HG03378 (cell line): Measurements from ENCODE around the gene AMBRA1.

Experiments
- ATAC-seq: cut with Tn5 transposase; IDR thresholded peaks from one replicate; pipeline ENCODE4 v1.9.1; 2021; ENCODE audit warnings: mild to moderate bottlenecking, moderate library complexity; ENCODE audit not compliant: unreplicated experiment

The AMBRA1 gene

GRCh38 chr11:46450846-46451477, 142.9 kb downstream of the AMBRA1 start:
- ATAC-seq: no peak

- ATAC-seq: no peak
These were observed 146.3 kb downstream of the AMBRA1 start for GRCh38 chr11:46447544-46447943.

- no peak for ATAC-seq
These were observed 147.7 kb downstream of the AMBRA1 start for GRCh38 chr11:46445920-46446771.

- no peak for ATAC-seq
These were observed 148.5 kb downstream of the AMBRA1 start for GRCh38 chr11:46445192-46445919.

GRCh38 chr11:46444305-46444704, 149.5 kb downstream of the AMBRA1 start:
- ATAC-seq: no peak

DNA sequence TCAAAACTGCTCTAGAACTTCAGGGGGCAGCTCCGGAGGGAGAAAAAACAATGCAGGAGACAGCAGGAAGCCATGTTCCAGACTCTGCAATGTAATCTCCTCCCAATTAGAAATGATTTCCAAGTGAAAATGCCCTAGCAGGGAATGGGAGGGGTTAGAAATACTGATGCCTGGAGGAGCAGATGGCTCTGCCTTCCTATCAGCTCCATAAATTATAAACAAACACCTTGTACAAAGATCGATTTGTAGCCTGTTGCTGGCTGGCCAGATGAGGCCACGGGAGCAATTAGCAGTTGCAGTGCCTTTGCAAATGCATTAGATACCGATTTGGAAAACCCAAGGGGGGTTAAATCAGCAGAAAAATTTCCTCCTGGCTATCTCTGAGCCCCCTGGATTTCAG, 155.6 kb downstream of the AMBRA1 start:
- no peak for ATAC-seq

DNA sequence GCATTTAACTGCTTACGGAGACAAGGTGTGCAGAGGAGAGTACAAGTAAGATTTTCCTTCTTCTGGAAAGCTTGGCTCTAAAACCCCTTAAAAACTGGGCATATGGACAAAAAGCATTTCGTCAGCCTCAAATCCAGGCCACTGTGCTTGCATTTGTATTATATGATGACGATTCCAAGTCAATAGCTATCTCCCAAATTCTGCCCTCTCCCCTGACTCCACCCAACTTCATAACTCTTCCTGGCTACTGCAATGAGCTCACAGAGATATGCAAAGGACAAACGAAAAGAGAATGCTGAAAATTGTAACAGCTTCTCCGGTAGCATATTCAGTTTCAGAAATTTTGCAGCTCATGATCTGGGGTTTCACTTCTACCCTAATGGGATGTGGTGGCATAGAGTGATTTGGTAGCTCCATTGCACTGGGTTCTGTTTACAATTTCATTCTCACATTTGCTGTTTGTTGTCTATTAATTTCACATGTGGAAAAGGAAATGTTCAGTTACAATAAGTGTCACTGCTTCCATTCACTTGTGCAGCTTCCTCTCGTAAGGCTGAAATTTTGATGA, 156.6 kb downstream of the AMBRA1 start:
- no peak for ATAC-seq

DNA sequence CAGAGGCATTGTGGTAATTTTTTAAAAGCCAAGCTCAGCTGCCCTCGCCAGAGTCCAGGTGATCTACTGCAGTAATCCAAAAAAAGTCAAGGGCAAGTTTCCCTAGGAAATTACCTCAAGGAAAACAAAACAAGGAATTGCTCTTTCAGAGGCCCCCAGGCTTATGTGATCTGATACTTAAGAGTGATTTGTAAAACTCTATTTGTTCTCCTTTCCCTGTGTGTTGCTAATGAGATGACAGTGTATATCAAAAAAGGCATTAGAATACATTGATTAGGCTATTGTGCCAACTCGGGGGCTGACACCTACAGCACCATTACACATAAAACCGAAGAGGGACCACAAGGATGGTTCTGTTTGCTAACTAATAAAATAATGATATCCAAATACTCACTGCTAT, 157.7 kb downstream of the AMBRA1 start:
- no peak for ATAC-seq

DNA sequence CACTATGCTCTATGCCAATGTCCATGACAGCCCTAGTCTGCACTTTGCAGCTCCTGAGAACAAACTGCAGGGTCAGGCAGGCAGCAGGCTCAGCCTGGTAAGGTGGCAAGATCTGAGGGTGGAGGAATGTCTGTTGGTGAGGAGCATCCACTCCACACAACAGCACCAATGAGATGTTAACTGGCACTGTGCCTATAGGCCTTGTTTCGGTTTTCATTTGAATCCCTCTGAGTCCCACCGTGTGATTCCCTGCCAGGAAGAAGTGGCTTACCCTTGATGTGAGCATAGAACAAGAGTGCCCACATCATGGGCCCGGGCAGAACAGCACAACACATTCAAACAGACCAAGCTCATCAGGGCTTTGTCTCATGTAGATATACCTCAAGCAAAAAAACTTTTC, 158.1 kb downstream of the AMBRA1 start:
- no peak for ATAC-seq

GRCh38 chr11:46431211-46431610, 162.6 kb downstream of the AMBRA1 start:
- ATAC-seq: no peak

DNA sequence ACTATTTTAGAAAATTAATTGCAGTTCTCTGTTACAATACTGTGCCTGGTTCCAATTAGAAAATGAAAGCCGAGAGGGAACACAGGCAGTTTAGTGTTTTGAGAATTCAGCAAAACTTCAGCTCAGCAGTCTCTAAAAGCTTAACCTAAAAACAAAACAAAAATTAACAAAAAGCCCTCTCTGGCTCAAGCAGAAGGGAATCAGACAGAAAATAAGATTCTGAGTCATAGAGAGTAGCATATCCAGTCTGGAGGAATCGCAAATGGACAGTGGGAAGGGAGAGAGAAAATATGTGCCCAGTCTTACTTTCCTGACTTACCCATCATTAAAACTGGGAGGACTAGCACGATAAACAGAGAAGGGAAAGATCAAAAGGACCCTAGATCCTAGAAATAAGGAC, 164.1 kb downstream of the AMBRA1 start:
- no peak for ATAC-seq

DNA sequence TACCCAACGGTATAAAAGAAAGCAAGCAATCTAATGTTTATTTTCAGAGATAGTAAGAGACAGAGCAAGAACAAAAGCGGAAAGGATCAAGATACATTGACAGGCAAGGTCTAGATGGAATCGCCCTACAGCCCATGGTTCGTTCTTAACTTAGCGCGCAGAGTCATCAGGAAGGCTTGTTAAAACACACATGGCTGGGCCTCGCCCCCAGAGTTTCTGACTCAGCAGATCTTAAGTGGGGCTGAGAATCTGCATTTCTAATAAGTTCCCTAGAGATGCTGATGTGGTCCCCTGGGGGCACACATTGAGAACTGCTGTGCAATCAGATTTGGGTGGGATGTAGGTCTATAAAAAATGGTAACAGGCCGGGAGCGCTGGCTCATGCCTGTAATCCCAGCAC, 166.5 kb downstream of the AMBRA1 start:
- no peak for ATAC-seq

DNA sequence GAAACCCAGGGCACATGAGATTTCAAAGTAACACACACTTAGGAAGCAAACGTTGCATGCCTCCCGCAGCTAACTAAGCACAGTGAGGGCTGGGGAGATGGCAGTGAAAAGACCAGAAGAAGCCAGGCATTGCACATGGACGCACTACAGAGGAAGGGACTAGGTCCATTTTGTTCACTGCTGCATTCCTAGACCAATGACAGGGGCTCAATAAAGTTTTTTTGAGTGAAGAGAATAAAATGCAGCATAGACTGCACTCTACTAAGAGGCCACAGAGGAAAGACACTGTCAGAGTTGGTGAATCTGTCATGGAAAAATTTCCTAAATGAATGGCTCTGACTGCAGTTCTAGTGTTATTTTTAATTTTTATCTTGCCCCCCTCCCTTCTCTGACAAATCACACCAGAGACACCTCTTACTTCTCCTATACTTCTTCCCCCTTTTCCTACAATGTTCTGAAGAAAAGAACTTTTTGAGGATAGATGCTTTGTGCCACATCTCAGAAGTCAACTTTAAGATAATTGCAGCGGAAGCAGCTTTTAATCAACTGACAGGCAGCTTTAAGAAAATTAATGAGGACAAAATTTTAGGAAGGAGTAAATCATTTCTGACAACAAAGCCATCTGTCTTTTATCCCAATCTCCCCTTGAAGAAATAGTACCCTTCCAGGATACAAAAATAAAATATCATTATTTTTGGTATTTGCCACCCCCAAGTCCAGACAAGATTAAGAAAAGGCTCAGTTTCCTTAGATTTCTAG, 167.4 kb downstream of the AMBRA1 start:
- ATAC-seq: no peak

- ATAC-seq: no peak
These were observed 171.2 kb downstream of the AMBRA1 start for GRCh38 chr11:46422588-46422987.

GRCh38 chr11:46421257-46421880, 172.5 kb downstream of the AMBRA1 start:
- ATAC-seq: no peak

DNA sequence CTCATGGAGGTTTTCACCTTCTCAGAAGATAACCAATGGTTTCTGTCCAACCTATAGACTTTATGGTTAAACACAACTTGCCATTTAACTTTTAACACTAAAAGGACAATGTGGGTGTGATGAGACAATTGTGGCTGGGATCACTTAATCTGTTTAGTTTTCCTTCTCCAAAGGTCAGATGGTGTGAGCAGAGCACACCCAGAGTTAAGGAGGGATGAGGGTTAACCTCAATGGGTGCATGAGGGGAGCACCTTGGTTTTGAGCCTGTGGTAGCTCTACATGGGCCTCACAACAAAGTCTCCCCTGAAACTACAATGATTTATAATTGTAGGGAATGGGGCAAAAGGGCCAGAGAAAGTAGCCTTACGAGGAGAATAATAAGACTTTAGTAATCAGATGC, 173.3 kb downstream of the AMBRA1 start:
- no peak for ATAC-seq

DNA sequence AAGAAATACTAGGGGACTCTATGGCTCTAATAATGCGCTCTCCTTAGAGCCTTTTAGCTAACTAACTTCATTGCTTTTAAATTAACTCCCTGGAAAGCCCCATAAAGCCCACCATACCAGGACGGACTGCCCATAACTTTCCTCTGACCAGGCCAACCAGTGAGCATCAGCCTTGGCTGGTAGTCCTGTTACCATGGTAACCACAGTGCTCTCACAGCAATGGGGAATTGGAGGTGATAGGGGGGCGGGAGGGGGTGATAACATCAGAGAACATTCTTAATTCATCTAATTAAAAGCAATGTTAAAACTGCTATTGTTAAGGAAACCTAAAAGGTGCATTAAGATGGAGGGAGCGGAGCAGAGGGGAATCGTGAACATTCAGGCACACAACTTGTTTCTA, 175.1 kb downstream of the AMBRA1 start:
- ATAC-seq: no peak

- ATAC-seq: no peak
These were observed 176.1 kb downstream of the AMBRA1 start for GRCh38 chr11:46417711-46418110.

DNA sequence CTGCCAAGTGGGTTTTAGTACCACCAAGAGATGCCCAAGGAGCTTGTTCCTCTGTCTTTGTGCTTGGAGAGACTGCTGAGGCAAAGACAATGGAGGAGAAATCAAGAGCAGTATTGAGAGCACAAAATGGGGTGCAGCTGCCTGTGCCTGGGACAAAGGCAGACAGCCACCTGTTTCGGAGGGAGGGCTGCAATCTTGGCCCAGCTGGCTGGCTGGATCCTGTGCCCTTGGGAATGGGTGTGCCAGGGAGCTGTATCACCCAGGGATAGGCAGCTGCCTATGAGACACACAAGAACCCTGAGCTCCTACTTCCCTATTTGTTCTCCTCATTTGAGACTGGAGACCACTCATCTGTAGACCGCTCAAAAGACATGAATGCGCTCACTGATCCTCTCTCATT, 178.9 kb downstream of the AMBRA1 start:
- ATAC-seq: no peak

DNA sequence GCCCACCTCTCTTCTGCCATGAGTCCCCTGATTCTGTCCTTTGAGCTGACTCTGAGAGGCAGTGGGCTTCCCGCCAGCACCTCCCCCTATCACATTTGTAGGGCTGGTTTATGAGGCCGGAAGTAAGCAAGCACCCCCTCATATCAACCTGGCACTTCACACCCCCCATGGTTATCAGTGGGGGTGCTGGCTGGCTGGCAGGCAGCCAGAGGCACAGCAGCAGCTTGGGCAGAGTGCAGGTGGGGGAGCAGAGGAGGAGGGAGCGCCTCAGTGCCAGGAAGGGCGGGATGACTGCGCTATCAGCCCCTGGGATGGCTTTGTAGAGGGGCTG, 179.4 kb downstream of the AMBRA1 start:
- no peak for ATAC-seq
